GM19395 (cell line): ENCODE measurements around the gene PNPLA8.
A peak's percentile ranks its signal among the peaks of the same experiment; 100 is the strongest.
"Not testable (repeated sequence)": the region's sequence is repeated elsewhere in the genome, so short reads cannot be mapped to it uniquely, and the experiment has no call there.

Source experiments
- ATAC-seq: cut with Tn5 transposase; IDR thresholded peaks from one replicate; pipeline ENCODE4 v1.9.1; 2021; ENCODE audit warnings: mild to moderate bottlenecking, moderate library complexity; ENCODE audit not compliant: unreplicated experiment

Gene PNPLA8

DNA sequence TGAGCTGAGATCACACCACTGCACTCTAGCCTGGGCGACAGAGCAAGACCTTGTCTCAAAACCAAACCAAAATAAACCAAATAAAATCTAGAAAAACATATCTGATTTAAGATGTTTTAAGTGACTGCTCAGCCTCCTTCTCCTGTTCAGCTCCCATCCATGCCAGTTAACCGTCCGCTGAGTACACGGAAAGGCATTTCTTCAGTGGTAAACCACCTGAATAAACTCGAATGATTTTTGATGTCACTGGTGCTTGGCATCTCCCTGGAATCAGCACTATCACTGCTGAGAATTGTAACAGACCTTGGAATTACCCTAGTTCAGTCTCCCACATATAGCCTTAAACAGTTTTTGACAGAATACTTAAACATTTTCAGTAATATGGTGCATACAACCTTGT is 45.6 kb downstream of the PNPLA8 start:
- ATAC-seq: no peak

GRCh38 chr7:108479751-108480150 is 46.2 kb downstream of the PNPLA8 start:
- no peak for ATAC-seq

DNA sequence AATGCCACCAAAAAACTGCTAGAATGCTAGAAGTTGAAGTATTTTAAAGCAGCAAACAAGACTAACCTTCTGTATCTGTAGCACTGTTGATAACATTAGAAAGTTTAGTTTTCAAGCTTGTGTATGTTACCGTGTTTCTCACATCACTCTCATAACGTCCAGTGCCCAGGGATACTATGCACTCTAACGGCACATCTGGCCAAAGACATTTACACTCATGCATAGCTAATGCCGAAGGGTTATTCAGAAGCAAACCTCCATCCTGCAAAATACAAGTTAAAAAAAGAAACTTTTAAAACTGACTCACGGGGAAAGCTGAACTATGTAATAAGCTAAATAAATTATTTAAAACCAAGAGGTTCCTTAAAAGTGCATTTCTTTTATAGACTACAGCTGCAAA is 46.8 kb downstream of the PNPLA8 start:
- no peak for ATAC-seq

DNA sequence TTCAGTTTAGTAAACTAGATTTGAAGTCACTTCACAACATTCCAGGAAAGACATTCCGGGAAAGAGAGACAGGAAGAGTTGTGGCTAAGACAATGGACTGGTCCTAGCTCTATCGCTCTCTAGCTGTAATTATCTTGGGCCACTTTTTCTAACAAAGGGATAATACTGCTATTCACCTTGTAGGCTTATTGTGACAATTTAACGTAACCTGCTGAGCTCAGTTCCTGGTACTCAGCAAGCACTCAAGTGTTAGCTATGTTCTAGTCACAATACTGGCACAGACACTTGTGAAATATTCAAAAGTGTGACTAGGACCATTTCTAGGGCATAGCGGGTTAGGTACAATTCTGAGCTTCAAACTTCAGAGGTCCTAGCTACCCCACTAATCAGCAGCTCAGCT is 57.7 kb downstream of the PNPLA8 start:
- no peak for ATAC-seq

- ATAC-seq: no peak
Observed at GRCh38 chr7:108467391-108467790, 58.5 kb downstream of the PNPLA8 start.

DNA sequence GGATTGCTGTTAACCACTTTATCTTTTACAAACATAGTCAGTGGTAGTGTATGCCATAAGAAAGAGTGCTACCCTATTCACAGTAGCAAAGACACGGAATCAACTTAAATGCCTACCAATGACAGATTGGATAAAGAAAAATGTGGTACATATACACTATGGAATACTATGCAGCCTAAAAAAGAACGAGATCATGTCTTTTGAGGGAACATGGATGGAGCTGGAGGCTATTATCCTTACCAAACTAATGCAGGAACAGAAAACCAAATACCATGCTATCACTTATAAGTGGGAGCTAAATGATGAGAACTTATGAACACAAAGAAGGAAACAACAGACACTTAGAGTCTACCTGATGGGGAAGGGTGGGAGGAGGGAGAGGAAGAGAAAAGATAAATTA is 59.6 kb downstream of the PNPLA8 start:
- ATAC-seq: not testable (repeated sequence)

DNA sequence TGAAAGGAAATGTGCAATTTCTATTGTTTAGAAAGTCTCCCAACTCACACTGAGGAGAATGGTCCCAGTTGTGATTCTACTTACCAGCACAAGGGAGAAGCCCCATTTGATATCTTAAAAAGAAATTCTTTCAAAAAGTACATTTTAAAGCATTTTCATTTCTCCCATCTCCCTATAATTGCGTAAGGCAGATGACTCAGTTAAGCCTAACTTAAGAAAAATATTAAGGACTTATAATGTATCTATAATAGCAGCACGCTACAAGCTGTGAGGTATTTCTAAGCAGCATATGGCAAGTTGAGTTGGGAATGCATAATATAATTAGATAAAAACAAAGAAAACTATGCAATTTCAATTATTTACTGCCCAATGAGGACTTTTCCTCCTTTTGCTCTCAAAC is 61.2 kb downstream of the PNPLA8 start:
- ATAC-seq: no peak

DNA sequence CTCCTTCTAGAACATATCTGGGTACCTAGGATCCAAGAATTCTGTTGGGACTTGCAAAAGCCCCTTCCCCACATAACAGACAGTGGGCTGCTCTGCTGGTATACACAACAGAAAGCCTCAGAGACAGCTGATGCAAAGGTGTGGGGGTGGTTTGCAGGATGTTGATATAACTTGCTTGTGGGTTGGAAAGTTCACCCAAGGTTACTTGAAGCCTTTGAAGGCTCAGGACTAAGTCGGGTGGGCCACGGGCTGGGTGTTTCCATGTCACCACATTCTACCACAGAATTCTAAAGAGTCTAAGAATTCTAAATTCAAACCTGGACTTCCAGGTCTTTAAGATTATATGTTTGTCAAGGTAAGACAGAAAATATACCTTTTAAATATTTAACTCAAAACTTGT is 62.3 kb downstream of the PNPLA8 start:
- ATAC-seq: no peak

- ATAC-seq: no peak
Observed at GRCh38 chr7:108461840-108462239, 64.1 kb downstream of the PNPLA8 start.

DNA sequence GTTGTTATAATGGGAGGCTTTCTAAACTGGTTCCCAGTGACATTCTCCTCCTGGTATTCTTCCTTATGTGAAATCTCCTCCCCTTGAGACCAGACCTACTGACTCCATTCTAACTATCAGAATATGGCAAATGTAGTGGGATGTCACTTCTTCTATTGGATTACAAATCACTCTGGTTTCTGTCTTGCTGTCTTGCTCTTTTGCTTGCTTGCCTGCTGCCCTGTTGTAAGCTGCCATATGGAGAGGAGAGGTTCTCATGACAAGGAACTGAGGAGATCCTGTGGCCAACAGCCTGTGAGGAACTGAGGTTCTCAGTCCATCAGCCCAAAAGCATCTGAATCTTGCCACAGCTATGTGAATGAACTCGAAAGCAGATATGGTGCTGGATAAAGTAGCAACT is 65.0 kb downstream of the PNPLA8 start:
- no peak for ATAC-seq

DNA sequence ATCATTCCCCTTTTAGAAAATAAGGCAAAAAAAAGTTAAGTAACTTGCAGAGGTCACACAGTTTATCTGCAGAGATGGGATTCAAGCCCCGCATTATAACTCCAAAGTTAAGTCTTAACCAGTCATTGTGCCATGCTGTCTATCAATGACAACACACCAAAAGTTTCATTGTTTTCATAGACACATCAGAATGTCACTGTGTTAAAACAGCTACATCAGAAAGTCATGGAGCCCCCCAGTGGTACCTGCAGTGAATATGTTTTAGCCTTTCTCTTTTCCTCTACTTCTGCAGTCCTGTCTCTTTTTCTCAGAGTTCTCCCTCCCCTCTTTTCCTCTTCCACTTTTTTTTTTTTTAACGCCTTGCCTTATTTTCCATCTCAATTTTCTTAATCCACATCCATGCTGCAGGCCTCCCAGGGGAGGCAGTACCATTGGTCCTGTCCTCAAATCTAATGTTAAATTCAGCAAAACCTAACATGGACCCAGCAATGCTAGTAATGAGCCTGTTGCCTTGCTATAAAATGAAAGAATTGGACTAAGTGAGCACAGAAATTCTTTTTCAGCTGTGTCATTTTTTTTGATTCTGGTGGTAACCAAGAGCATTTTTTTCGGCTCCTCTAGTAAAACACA is 65.9 kb downstream of the PNPLA8 start:
- ATAC-seq: no peak

DNA sequence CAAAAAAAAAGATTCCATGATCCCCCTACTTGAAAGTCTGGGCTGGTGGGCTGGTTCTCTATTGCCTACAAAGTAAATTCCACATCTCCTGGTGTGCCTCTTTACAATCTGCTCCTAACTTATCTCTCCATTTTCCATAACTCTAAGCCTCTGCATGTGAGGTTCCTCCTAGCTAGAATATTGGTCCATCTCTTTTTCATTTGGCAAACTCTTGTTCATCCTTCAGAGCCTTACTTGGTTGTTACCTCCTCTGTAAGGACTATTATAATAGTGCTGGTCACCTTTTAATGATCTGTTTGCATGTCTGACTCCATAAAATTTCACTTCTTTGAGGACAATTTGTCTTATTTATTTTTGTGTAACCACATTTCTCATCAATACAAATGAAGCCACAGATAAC is 68.1 kb downstream of the PNPLA8 start:
- ATAC-seq: no peak

GRCh38 chr7:108456845-108457540 is 68.9 kb downstream of the PNPLA8 start:
- no peak for ATAC-seq

DNA sequence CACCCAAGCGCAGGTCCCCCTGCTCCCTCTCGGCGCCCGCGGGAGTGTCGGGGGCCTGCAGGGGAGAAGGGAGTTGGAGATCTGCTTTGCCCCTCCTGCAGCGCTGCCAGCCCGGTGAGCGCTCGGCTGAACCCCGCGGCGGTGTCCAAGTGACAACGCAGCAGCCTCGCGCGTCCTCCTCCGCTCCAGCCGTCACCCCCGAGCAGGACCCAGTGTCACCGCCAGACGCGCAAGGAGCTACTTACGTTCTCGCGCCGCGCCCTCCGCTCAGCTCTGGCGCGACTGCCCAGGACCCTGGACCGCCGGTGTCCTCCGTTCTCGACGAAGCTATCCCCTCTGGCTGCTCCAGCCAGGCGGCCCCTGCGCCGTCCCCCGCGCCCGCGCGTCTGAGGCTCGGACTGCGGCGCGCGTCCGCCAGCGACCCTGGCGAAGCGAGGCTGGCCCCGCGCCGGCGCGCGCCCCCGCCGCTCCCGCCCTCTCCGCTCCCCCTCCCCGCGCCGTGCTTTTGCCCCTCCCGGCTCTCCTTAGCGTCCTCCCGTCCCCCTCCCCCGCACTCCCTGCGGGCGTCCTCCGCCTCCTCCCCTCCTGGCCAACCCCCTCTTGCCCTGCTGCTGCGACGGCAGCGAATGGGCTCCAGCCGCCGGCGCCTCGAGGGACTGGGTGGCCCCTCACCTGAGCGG is 69.8 kb downstream of the PNPLA8 start, which contains the start of gene NRCAM:
NRCAM (minus strand) TSS at position 439 of the 680 bp plus-strand sequence. CDS start 216,372 bp downstream, outside the sequence.
- ATAC-seq: peak; percentile 45

- ATAC-seq: peak; percentile 14
Observed at GRCh38 chr7:108455551-108455997, 70.4 kb downstream of the PNPLA8 start.

DNA sequence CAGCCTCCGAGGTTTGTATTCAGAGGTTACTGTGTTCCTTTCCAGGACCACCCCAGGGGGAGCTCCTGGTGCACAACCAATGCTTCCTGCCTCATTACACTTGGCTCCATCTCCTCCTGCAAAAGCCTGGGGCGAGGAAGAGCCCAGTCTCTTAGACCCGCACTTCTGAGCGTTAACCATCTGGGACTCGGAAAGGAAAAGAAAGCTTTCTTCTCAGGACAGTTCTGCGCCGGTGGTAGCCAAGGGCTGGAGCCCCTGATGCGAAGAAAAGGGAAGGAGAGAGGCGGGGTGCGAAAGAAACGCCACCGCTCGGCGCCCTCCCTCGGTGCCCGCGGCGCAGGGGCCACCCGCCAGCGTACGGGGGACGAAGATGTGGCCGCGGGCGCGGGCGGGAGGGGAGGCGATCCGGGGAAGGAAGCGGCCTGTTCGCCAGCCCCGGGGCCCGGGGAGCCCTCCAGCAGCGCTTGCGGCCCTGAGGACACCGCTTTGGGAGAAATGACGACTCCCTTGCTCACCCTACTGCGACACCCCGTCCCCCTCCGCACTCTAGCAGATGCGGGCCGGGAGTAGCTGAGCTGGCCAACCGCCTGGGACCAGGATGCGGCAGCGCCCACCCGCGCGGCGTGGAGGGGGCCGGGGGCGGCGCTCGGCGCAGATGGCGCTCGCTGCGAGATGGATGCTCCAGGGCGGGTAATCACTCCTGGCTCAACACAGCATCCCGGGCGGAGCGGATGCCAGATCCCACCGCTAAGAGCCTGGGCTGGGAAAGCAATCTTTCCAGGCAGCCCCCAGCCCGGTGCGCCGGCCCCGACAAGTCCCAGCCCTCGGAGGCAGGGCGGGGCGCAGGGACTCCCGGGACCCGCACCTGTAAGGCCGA is 71.0 kb downstream of the PNPLA8 start:
- ATAC-seq: peak; percentile 21

DNA sequence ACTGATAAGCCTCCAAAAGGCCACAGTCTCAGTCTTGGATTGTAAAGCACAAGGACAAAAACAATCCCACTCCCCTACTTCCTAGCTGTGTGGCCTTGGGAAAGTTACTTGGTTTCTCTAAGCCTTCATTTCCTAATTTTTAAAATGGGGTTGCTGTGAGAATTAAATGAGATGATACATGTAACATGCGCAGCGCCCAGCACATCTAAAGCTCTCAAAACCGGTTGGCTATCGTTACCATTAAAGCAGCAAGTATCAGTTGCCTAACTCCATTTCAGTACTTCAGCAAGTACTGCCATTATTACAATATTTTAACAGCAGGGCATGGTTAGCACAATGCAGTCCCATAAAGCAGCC is 71.6 kb downstream of the PNPLA8 start:
- ATAC-seq: no peak

GRCh38 chr7:108453320-108453719 is 72.6 kb downstream of the PNPLA8 start:
- ATAC-seq: no peak

GRCh38 chr7:108452707-108453106 is 73.2 kb downstream of the PNPLA8 start:
- no peak for ATAC-seq

- no peak for ATAC-seq
Observed at GRCh38 chr7:108451296-108451848, 74.6 kb downstream of the PNPLA8 start.

DNA sequence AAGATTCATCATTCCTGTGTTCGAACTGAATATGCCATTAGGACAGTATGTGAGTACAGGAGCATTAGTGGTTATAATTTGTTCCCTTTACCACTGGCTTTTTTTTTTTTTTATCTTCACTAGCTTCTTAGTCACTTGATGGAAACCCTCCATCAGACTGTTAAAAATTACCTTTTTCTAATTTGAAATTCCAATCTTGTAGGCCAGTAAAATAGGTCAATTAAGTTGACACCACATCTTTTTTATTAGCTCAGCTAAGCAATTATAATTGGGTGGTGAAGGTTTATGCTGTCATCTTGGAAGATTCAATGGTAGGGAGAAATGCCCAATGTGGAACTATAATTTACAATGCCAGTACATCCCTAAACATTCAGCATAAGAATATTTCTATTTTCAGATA is 75.8 kb downstream of the PNPLA8 start:
- no peak for ATAC-seq
